ENCODE results near the gene AP1M2. TPM values are rescaled to one million over a fixed set of nuclear protein-coding genes. Genes with fewer than 3 reads are reported as not detected.

The AP1M2 gene
- total RNA-seq, 2 donors from 2014 or later: 132 to 146 TPM

- Histone ChIP-seq H3K4me3 (ENCODE audit: low read length) (no peak overlapping the region), H3K27ac (ENCODE audit: low read depth, low read length) (no peak overlapping the region), H3K9ac (ENCODE audit: extremely low read depth, low read length, poor library complexity, severe bottlenecking) (no peak overlapping the region), H3K27me3 (ENCODE audit: control insufficient read depth, insufficient read depth, low read length, poor library complexity, severe bottlenecking) (no peaks in the 10 kb centered on the region), H3K36me3 (ENCODE audit: control insufficient read depth, insufficient read depth, low read length) (peaks cover 54% of the 10 kb centered on the region), H3K9me3 (ENCODE audit: control insufficient read depth, low read length) (no peaks in the 10 kb centered on the region), H3K4me1 (ENCODE audit: control insufficient read depth, insufficient read depth, low read length) (no peaks in the 10 kb centered on the region)
- WGBS, 2 experiments (ENCODE audit: insufficient coverage in 1 of 2, insufficient read length in 1 of 2): 95 to 100% methylated on average over 3 to 12 of the region's 12 CpGs
- Mint-ChIP-seq H3K9me3 (no peaks in the 10 kb centered on the region), H3K36me3 (ENCODE audit: low read depth) (peaks cover 69% of the 10 kb centered on the region), H3K4me1 (no peaks in the 10 kb centered on the region), H3K27ac (no peak overlapping the region), H3K27me3 (ENCODE audit: insufficient read depth) (no peaks in the 10 kb centered on the region), H3K4me3 (no peak overlapping the region)
- no peak for TF ChIP-seq CTCF (conservative IDR thresholded peaks at IDR 0.05)
- no peak for DNase-seq
These were observed 33.1 kb downstream of the AP1M2 start for GRCh38 chr19:10553943-10554381.

DNA sequence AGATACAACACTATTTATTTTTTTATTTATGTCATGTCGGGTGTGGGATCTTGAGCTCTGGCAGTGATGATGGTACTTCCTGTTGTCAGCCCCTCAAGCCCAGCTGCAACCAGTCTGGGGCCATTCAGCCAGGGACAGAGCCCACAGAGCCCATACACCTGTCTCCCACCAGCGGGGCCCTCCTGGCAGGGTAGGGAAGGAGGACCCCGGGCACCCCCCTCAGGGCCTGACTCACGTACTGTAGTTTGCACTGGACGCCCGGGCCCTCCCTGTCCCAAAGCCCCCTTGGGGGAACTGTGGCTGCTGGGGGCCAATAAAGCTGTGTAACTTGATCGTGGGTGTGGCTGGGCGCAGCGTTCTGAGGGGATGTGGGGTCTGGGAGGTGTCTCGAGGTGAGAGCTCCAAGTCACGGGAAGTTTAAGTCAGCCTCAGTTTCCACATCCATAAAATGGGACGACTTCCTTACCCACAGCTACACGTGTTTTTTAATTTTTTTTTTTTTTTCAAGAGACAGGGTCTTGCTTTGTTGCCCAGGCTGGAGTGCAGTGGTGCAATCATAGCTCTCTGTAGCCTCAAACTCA is 33.9 kb downstream of the AP1M2 start:
- no peaks in the 10 kb centered on the region for H3K9me3 ChIP-seq (ENCODE audit: control insufficient read depth, low read length)
- Mint-ChIP-seq H3K36me3 (ENCODE audit: low read depth) (peaks cover 73% of the 10 kb centered on the region), H3K4me3 (no peak overlapping the region), H3K9me3 (no peaks in the 10 kb centered on the region), H3K27me3 (ENCODE audit: insufficient read depth) (no peaks in the 10 kb centered on the region), H3K4me1 (no peaks in the 10 kb centered on the region), H3K27ac (no peak overlapping the region)
- peaks cover 62% of the 10 kb centered on the region for H3K36me3 ChIP-seq (ENCODE audit: control insufficient read depth, insufficient read depth, low read length)
- no peak overlapping the region for H3K9ac ChIP-seq (ENCODE audit: extremely low read depth, low read length, poor library complexity, severe bottlenecking)
- H3K4me1 ChIP-seq (ENCODE audit: control insufficient read depth, insufficient read depth, low read length): no peaks in the 10 kb centered on the region
- 91 to 94% methylated on average over 10 to 13 of the region's 13 CpGs for WGBS, 2 experiments (ENCODE audit: insufficient coverage in 1 of 2, insufficient read length in 1 of 2)
- DNase-seq: no peak
- TF ChIP-seq CTCF (conservative IDR thresholded peaks at IDR 0.05): no peak
- H3K27ac ChIP-seq (ENCODE audit: low read depth, low read length): no peak overlapping the region
- no peaks in the 10 kb centered on the region for H3K27me3 ChIP-seq (ENCODE audit: control insufficient read depth, insufficient read depth, low read length, poor library complexity, severe bottlenecking)
- H3K4me3 ChIP-seq (ENCODE audit: low read length): no peak overlapping the region

DNA sequence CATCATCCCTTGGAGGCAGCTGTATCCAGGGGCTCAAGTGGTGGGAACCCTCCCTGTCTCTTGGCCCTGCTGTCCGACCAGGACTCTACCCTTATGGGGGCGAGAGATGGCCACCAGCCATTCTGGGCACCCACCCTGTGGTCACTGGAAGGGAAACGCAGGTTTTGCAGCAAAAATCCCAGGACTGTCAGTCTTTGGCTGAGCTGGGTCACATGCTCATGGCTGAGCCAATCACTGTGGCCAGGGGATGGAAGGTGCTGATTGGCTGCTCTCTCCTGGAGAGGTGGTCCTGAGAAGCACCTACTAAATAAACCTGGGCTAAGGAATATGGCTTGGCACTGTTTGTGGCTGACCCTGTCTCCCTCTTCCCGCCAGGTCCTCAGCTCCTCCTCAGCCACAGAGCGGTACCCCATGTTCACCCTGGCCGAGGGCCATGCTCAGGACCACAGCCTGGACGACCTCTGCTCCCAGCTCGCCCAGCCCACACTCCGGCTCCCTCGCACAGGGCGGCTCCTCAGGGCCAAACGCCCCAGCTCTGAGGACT is 34.5 kb downstream of the AP1M2 start:
- Histone ChIP-seq H3K27me3 (ENCODE audit: control insufficient read depth, insufficient read depth, low read length, poor library complexity, severe bottlenecking) (no peaks in the 10 kb centered on the region), H3K27ac (ENCODE audit: low read depth, low read length) (no peak overlapping the region), H3K4me1 (ENCODE audit: control insufficient read depth, insufficient read depth, low read length) (no peaks in the 10 kb centered on the region), H3K9me3 (ENCODE audit: control insufficient read depth, low read length) (no peaks in the 10 kb centered on the region), H3K9ac (ENCODE audit: extremely low read depth, low read length, poor library complexity, severe bottlenecking) (no peak overlapping the region), H3K4me3 (ENCODE audit: low read length) (no peak overlapping the region), H3K36me3 (ENCODE audit: control insufficient read depth, insufficient read depth, low read length) (peaks cover 63% of the 10 kb centered on the region)
- Mint-ChIP-seq H3K4me1 (no peaks in the 10 kb centered on the region), H3K27ac (no peak overlapping the region), H3K36me3 (ENCODE audit: low read depth) (peaks cover 69% of the 10 kb centered on the region), H3K9me3 (no peaks in the 10 kb centered on the region), H3K4me3 (no peak overlapping the region), H3K27me3 (ENCODE audit: insufficient read depth) (no peaks in the 10 kb centered on the region)
- no peak for TF ChIP-seq CTCF (conservative IDR thresholded peaks at IDR 0.05)
- WGBS, 2 experiments (ENCODE audit: insufficient coverage in 1 of 2, insufficient read length in 1 of 2): 90 to 95% methylated on average over 5 to 12 of the region's 12 CpGs
- peak; percentile 91 for DNase-seq
